A375 (cell line): Measurements from ENCODE around the gene PRAME. TPM values are rescaled to one million over a fixed set of nuclear protein-coding genes. Genes with fewer than 3 reads are reported as not detected.

Experiments used
- small RNA-seq: library from RNA; depleted of rRNA; stranded (forward); fragments of <200 nt; gene quantifications from one replicate; pipeline ENCODE3, GENCODE V24; 2014
- total RNA-seq: library from RNA; depleted of rRNA; stranded (reverse); fragments of >200 nt; shearing (Covaris generic); gene quantifications from 2 replicates; pipeline ENCODE4 v1.2.3, GENCODE V29; 2014; rRNA removed

PRAME gene
- 77.8 and 78.5 TPM in 2 replicates for total RNA-seq

GRCh38 chr22:22558972-22559603, at the start of gene PRAME:
TSS of gene PRAME (minus strand) at chr22:22559265. CDS start at chr22:22556832, 2,433 bp downstream.

GRCh38 chr22:22520020-22520656, 38.9 kb downstream of the PRAME start, which contains the start of gene ZNF280A:
TSS of gene ZNF280A (minus strand) at chr22:22520270. CDS start at chr22:22515630, 4,640 bp downstream.

GRCh38 chr22:22508274-22509176, 50.5 kb downstream of the PRAME start, which contains the start of gene ZNF280B:
TSS of gene ZNF280B (minus strand) at chr22:22508742. CDS start at chr22:22489398, 19,344 bp downstream.

Small RNA genes within 50 kb of the gene (small RNA-seq; reads per million reads assigned to genes)
- not detected for gene IGLV2-34

Other genes starting within 250 kb of the PRAME start
- not detected in 2 replicates for gene ZNF280B, start 50.5 kb downstream of the PRAME start, total RNA-seq
- gene ZNF280A, start 39.0 kb downstream of the PRAME start, total RNA-seq, result not detected in 2 replicates
- gene GGTLC2, start 85.3 kb upstream of the PRAME start, total RNA-seq, result not detected in 2 replicates